Measurements from ENCODE around the gene SERPINA12. TPM values are rescaled to one million over a fixed set of nuclear protein-coding genes. Genes with fewer than 3 reads are reported as not detected.

The SERPINA12 gene
- polyA plus RNA-seq, 1 donor (not counting 4 experiments of a cell fraction or from before 2014, with no cell fraction given): 0.26 TPM

DNA sequence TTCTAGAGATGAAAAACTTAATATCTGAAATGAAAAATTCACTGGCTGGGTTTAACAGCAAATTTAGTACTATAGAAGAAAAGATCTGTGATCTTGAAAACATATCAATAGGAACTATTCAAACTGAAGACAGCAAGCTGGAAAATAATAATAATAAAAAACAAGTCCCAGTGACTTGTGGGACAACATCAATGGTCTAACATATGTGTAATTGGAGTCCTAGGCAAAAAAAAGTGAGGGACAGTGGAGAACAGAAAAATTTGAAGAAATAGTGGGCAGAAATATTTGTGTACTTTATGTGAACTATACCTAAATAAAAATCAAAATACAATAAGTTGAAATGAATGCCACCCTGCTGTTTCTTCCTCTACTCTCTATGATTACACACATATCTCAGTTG lies 30.8 kb downstream of the SERPINA12 start:
- Histone ChIP-seq H3K4me1 (ENCODE audit: control insufficient read depth, extremely low read depth, insufficient read depth, low read length) (peaks cover 4% of the 10 kb centered on the region), H3K27me3 (ENCODE audit: control insufficient read depth, extremely low read depth, insufficient read depth, low read length) (no peaks in the 10 kb centered on the region), H4K20me1 (ENCODE audit: control insufficient read depth, extremely low read depth, insufficient read depth, low read length) (no peaks in the 10 kb centered on the region), H3K9ac (ENCODE audit: control insufficient read depth, extremely low read depth, insufficient read depth, low read length) (no peak overlapping the region), H3K4me3 (ENCODE audit: control insufficient read depth in 2 of 3, extremely low read depth in 1 of 3, insufficient read depth in 2 of 3, low read depth in 1 of 3, low read length in 3 of 3) (no peak overlapping the region), H3K79me2 (ENCODE audit: control insufficient read depth, insufficient read depth, low read length) (no peaks in the 10 kb centered on the region), H3K27ac (ENCODE audit: control insufficient read depth, insufficient read depth, low read length) (no peak overlapping the region), H3K4me2 (ENCODE audit: control insufficient read depth, extremely low read depth, insufficient read depth, low read depth, low read length) (no peak overlapping the region), H3K9me3 (ENCODE audit: control insufficient read depth, low read depth, low read length) (peaks cover 3% of the 10 kb centered on the region), H3K36me3 (ENCODE audit: control insufficient read depth in 2 of 2, extremely low read depth in 1 of 2, insufficient read depth in 2 of 2, low read length in 2 of 2) (no peaks in the 10 kb centered on the region), H2AFZ (ENCODE audit: control insufficient read depth, low read length) (no peak overlapping the region), H3K9me1 (ENCODE audit: control insufficient read depth, extremely low read depth, insufficient read depth, low read length) (no peaks in the 10 kb centered on the region)
- dilution Hi-C loops (cut with MboI; ENCODE audit: extremely low pct_ligation_motif_present, low sequenced_read_pairs): no loop called here
- FAIRE-seq (no peak), DNase-seq (ENCODE audit: low read depth, low spot score) (no peak)
- TF ChIP-seq CTCF (optimal IDR thresholded peaks at IDR 0.05 in 1 of 3, IDR thresholded peaks at IDR 0.05 in 1 of 3, conservative IDR thresholded peaks at IDR 0.05 in 1 of 3; ENCODE audit: extremely low read depth in 1 of 3, insufficient read depth in 2 of 3, low read length in 3 of 3): no peak
- no peak for TF ChIP-seq EZH2 (IDR thresholded peaks at IDR 0.05; ENCODE audit: low read length)

- dilution Hi-C loops (cut with MboI; ENCODE audit: extremely low pct_ligation_motif_present, low sequenced_read_pairs): no loop called here
- Histone ChIP-seq H3K4me1 (ENCODE audit: control insufficient read depth, extremely low read depth, insufficient read depth, low read length) (peaks cover 4% of the 10 kb centered on the region), H3K9ac (ENCODE audit: control insufficient read depth, extremely low read depth, insufficient read depth, low read length) (no peak within 1 kb of the TSS), H3K4me2 (ENCODE audit: control insufficient read depth, extremely low read depth, insufficient read depth, low read depth, low read length) (no peak within 1 kb of the TSS), H3K4me3 (ENCODE audit: control insufficient read depth in 2 of 3, extremely low read depth in 1 of 3, insufficient read depth in 2 of 3, low read depth in 1 of 3, low read length in 3 of 3) (no peak within 1 kb of the TSS), H4K20me1 (ENCODE audit: control insufficient read depth, extremely low read depth, insufficient read depth, low read length) (no peaks in the 10 kb centered on the region), H3K36me3 (ENCODE audit: control insufficient read depth in 2 of 2, extremely low read depth in 1 of 2, insufficient read depth in 2 of 2, low read length in 2 of 2) (no peaks in the 10 kb centered on the region), H3K79me2 (ENCODE audit: control insufficient read depth, insufficient read depth, low read length) (no peaks in the 10 kb centered on the region), H3K9me3 (ENCODE audit: control insufficient read depth, low read depth, low read length) (peaks cover 3% of the 10 kb centered on the region), H3K9me1 (ENCODE audit: control insufficient read depth, extremely low read depth, insufficient read depth, low read length) (no peaks in the 10 kb centered on the region), H2AFZ (ENCODE audit: control insufficient read depth, low read length) (no peak within 1 kb of the TSS), H3K27me3 (ENCODE audit: control insufficient read depth, extremely low read depth, insufficient read depth, low read length) (no peaks in the 10 kb centered on the region), H3K27ac (ENCODE audit: control insufficient read depth, insufficient read depth, low read length) (no peak within 1 kb of the TSS)
- FAIRE-seq (no peak), DNase-seq (ENCODE audit: low read depth, low spot score) (no peak)
- TF ChIP-seq CTCF (optimal IDR thresholded peaks at IDR 0.05 in 1 of 3, IDR thresholded peaks at IDR 0.05 in 1 of 3, conservative IDR thresholded peaks at IDR 0.05 in 1 of 3; ENCODE audit: extremely low read depth in 1 of 3, insufficient read depth in 2 of 3, low read length in 3 of 3): no peak
- no peak for TF ChIP-seq EZH2 (IDR thresholded peaks at IDR 0.05; ENCODE audit: low read length)
These were observed 33.2 kb downstream of the SERPINA12 start, which contains the start of gene SERPINA9 for GRCh38 chr14:94476023-94476422. Gene SERPINA9, minus strand, starts transcription at chr14:94476197. Its CDS starts 6,357 bp downstream, at chr14:94469840.

Measured in keratinocyte (primary cell).